Breast epithelium (tissue), 3 donors: Measurements from ENCODE around the gene ZNF423.

Experiments used
- CTCF ChIP-seq, 3 donors: fragments of 450-650 bp; IDR thresholded peaks; one replicate each; pipeline ENCODE4 v1.5.1; 2016 to 2017; ENCODE audit warnings: antibody characterized with exemption in 3 of 3, mild to moderate bottlenecking in 3 of 3, moderate library complexity in 3 of 3
- POLR2A ChIP-seq: fragments of 450-650 bp; IDR thresholded peaks from one replicate; pipeline ENCODE4 v1.6.1; 2016; ENCODE audit warnings: antibody characterized with exemption, mild to moderate bottlenecking, moderate library complexity
- POLR2AphosphoS5 ChIP-seq, 3 donors: sonication (generic); formaldehyde crosslinking; IDR thresholded peaks; one replicate each; pipeline ENCODE4 v1.6.1; 2017; ENCODE audit warnings: antibody characterized with exemption in 3 of 3

GRCh38 chr16:49540836-49541235 lies 315.1 kb downstream of the ZNF423 start:
- TF ChIP-seq CTCF (IDR thresholded peaks at IDR 0.05) = no peak
- TF ChIP-seq POLR2AphosphoS5 (IDR thresholded peaks at IDR 0.05) = no peak
- no peak for TF ChIP-seq POLR2A
